Fibroblast of lung (primary cell): Measurements from ENCODE around the gene RAD52. TPM values are rescaled to one million over a fixed set of nuclear protein-coding genes. Genes with fewer than 3 reads are reported as not detected.

ENCODE experiments used
- DNase-seq, 2 donors: peaks; one replicate each; pipeline versions ENCODE4 v3.0.0 to v3.0.0-alpha.2; 2010; ENCODE audit warnings: low read depth in 2 of 2
- H2AFZ ChIP-seq: 2 replicates; pipeline ENCODE4 v1.5.1; 2012; ENCODE audit warnings: low read length, control low read depth, inconsistent platforms
- H3K27ac ChIP-seq: 2 replicates; pipeline ENCODE4 v1.5.1; 2011; ENCODE audit warnings: low read length, control low read depth; ENCODE audit not compliant: insufficient read depth
- H3K27me3 ChIP-seq: 2 replicates; pipeline ENCODE4 v1.5.1; 2011; ENCODE audit warnings: mild to moderate bottlenecking, low read length; ENCODE audit not compliant: control insufficient read depth, insufficient read depth
- H3K36me3 ChIP-seq: 2 replicates; pipeline ENCODE4 v1.5.1; 2011; ENCODE audit warnings: low read length; ENCODE audit not compliant: control insufficient read depth, insufficient read depth
- H3K4me1 ChIP-seq: 2 replicates; pipeline ENCODE4 v1.5.1; 2011; ENCODE audit warnings: low read length; ENCODE audit not compliant: control insufficient read depth, insufficient read depth; ENCODE audit errors: extremely low read depth
- H3K4me2 ChIP-seq: 2 replicates; pipeline ENCODE4 v1.5.1; 2011; ENCODE audit warnings: low read length, control low read depth; ENCODE audit not compliant: insufficient read depth; ENCODE audit errors: extremely low read depth
- H3K4me3 ChIP-seq, 4 experiments: fragments of 200-600 bp in 1 of 4; sonication (generic) in 1 of 4; replicated peaks in 1 of 4; 2 replicates each; pipeline ENCODE4 v1.5.1; 2011 to 2016; ENCODE audit warnings: low read length in 4 of 4, low read depth in 3 of 4, mild to moderate bottlenecking in 3 of 4, control low read depth in 2 of 4, inconsistent platforms in 1 of 4, mixed read lengths in 1 of 4; ENCODE audit not compliant: insufficient read depth in 1 of 4; ENCODE audit errors: control extremely low read depth in 1 of 4
- H3K79me2 ChIP-seq: 2 replicates; pipeline ENCODE4 v1.5.1; 2012; ENCODE audit warnings: mild to moderate bottlenecking, low read length, inconsistent platforms; ENCODE audit not compliant: control insufficient read depth, insufficient read depth
- H3K9ac ChIP-seq: 2 replicates; pipeline ENCODE4 v1.5.1; 2011; ENCODE audit warnings: mild to moderate bottlenecking, low read length, control low read depth; ENCODE audit not compliant: insufficient read depth
- H3K9me3 ChIP-seq: 2 replicates; pipeline ENCODE4 v1.5.1; 2012; ENCODE audit warnings: low read depth, low read length; ENCODE audit not compliant: control insufficient read depth, insufficient read depth
- H4K20me1 ChIP-seq: 2 replicates; pipeline ENCODE4 v1.5.1; 2011; ENCODE audit warnings: low read length; ENCODE audit not compliant: control insufficient read depth, insufficient read depth; ENCODE audit errors: extremely low read depth
- EZH2 ChIP-seq: IDR thresholded peaks from 2 replicates; pipeline ENCODE4 v1.5.1; 2012; ENCODE audit warnings: low read length, control low read depth, mild to moderate bottlenecking; ENCODE audit errors: missing control alignments
- polyA plus RNA-seq, 2 donors: library from polyadenylated mRNA; depleted of rRNA in 1 of 2; stranded (reverse) in 1 of 2; unstranded in 1 of 2; fragments of >200 nt; gene quantifications; 2 replicates each; pipeline ENCODE4 v1.2.1, GENCODE V29; 2011 to 2012; ENCODE audit warnings: missing spikeins in 1 of 2
- total RNA-seq: library from RNA; depleted of rRNA; stranded (reverse); fragments of >200 nt; gene quantifications from 2 replicates; pipeline ENCODE4 v1.2.1, GENCODE V29; 2014
- TF ChIP-seq, protein P1 (sequence below), 2 donors: IDR thresholded peaks in 1 of 2; conservative IDR thresholded peaks in 1 of 2; 1 replicate in 1 of 2; 2 replicates in 1 of 2; pipeline ENCODE4 v1.5.1; 2011 to 2012; ENCODE audit warnings: low read length in 2 of 2, control low read depth in 1 of 2, inconsistent platforms in 1 of 2, low read depth in 1 of 2, mild to moderate bottlenecking in 1 of 2

The RAD52 gene
- total and polyA plus RNA-seq, 2 donors (not counting 1 experiment from before 2014, with no cell fraction given) = 7.3 to 19.2 TPM

- Histone ChIP-seq H2AFZ (no peak overlapping the region), H3K79me2 (no peaks in the 10 kb centered on the region), H3K9me3 (no peaks in the 10 kb centered on the region), H4K20me1 (no peaks in the 10 kb centered on the region), H3K27ac (no peak overlapping the region), H3K36me3 (no peaks in the 10 kb centered on the region), H3K9ac (no peak overlapping the region), H3K4me2 (no peak overlapping the region), H3K4me1 (no peaks in the 10 kb centered on the region), H3K4me3 (no peak overlapping the region), H3K27me3 (no peaks in the 10 kb centered on the region)
- no peak for TF ChIP-seq EZH2
- TF ChIP-seq, protein P1, sequence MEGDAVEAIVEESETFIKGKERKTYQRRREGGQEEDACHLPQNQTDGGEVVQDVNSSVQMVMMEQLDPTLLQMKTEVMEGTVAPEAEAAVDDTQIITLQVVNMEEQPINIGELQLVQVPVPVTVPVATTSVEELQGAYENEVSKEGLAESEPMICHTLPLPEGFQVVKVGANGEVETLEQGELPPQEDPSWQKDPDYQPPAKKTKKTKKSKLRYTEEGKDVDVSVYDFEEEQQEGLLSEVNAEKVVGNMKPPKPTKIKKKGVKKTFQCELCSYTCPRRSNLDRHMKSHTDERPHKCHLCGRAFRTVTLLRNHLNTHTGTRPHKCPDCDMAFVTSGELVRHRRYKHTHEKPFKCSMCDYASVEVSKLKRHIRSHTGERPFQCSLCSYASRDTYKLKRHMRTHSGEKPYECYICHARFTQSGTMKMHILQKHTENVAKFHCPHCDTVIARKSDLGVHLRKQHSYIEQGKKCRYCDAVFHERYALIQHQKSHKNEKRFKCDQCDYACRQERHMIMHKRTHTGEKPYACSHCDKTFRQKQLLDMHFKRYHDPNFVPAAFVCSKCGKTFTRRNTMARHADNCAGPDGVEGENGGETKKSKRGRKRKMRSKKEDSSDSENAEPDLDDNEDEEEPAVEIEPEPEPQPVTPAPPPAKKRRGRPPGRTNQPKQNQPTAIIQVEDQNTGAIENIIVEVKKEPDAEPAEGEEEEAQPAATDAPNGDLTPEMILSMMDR (conservative IDR thresholded peaks at IDR 0.05 in 1 of 2, IDR thresholded peaks at IDR 0.05 in 1 of 2; ENCODE audit: low read depth in 1 of 2, low read length in 2 of 2) = no peak
- no peak for DNase-seq
These were observed 24.9 kb upstream of the RAD52 start for GRCh38 chr12:974271-974862.

DNA sequence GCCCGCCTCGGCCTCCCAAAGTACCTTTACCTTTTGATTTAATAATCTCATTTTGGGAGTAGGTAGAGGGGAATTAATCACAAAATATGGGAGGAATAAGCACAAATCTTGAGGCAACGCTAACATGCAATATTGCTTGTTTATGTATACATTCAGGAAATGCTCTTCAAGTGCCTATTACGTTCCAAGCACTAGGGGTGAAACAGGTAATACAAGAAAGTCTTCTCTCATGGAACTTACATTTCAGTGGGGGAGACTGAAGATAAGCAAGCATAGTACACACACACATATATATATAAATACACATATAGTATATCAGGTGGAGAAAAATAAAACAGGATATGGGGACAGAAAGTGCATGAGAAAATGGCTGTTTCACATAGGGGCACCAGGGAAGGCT lies 22.5 kb upstream of the RAD52 start:
- Histone ChIP-seq H3K9me3 (no peaks in the 10 kb centered on the region), H3K79me2 (no peaks in the 10 kb centered on the region), H3K27ac (no peak overlapping the region), H2AFZ (no peak overlapping the region), H3K4me3 (no peak overlapping the region), H3K9ac (no peak overlapping the region), H3K4me2 (no peak overlapping the region), H3K4me1 (no peaks in the 10 kb centered on the region), H3K36me3 (no peaks in the 10 kb centered on the region), H3K27me3 (no peaks in the 10 kb centered on the region), H4K20me1 (no peaks in the 10 kb centered on the region)
- TF ChIP-seq EZH2 = no peak
- DNase-seq = no peak

DNA sequence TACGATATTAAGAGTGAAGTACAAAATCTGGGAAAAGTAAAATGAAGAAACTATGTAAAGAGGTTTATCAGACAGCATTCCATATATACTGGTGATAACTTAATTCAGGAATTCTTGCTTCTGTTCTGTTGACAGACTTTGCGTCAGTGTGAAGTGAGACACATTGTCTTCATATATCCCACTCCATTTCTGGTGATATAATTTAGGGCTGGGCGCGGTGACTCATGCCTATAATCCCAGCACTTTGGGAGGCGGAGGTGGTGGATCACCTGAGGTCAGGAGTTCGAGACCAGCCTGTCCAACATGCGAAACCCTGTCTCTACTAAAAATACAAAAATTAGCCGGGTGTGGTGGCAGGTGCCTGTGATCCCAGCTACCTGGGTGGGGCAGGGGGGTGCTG lies 20.3 kb upstream of the RAD52 start:
- Histone ChIP-seq H3K36me3 (no peaks in the 10 kb centered on the region), H3K9ac (no peak overlapping the region), H3K79me2 (no peaks in the 10 kb centered on the region), H2AFZ (no peak overlapping the region), H4K20me1 (no peaks in the 10 kb centered on the region), H3K9me3 (no peaks in the 10 kb centered on the region), H3K4me2 (no peak overlapping the region), H3K4me3 (no peak overlapping the region), H3K4me1 (no peaks in the 10 kb centered on the region), H3K27ac (no peak overlapping the region), H3K27me3 (no peaks in the 10 kb centered on the region)
- TF ChIP-seq, protein P1 (conservative IDR thresholded peaks at IDR 0.05 in 1 of 2, IDR thresholded peaks at IDR 0.05 in 1 of 2; ENCODE audit: low read depth in 1 of 2, low read length in 2 of 2) = no peak
- no peak for TF ChIP-seq EZH2
- no peak for DNase-seq
